HL-60 (cell line): ENCODE measurements around the gene STPG2.
"Not testable (repeated sequence)": the region's sequence is repeated elsewhere in the genome, so short reads cannot be mapped to it uniquely, and the experiment has no call there.

Source experiments
- CTCF ChIP-seq: IDR thresholded peaks from one replicate; pipeline ENCODE4 v1.5.1; 2011; ENCODE audit warnings: low read length, control low read depth, inconsistent platforms; ENCODE audit not compliant: insufficient read depth
- GABPA ChIP-seq: IDR thresholded peaks from 2 replicates; pipeline ENCODE4 v1.6.1; 2012; ENCODE audit warnings: low read depth
- POLR2AphosphoS5 ChIP-seq: IDR thresholded peaks from 2 replicates; pipeline ENCODE4 v1.6.1; 2012; ENCODE audit warnings: low read depth

DNA sequence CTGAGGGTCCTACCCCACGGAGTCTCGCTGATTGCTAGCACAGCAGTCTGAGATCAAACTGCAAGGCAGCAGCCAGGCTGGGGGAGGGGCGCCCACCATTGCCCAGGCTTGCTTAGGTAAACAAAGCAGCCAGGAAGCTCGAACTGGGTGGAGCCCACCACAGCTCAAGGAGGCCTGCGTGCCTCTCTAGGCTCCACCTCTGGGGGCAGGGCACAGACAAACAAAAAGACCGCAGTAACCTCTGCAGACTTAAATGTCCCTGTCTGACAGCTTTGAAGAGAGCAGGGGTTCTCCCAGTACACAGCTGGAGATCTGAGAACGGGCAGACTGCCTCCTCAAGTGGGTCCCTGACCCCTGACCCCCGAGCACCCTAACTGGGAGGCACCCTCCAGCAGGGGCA lies 509.4 kb downstream of the STPG2 start:
- TF ChIP-seq CTCF, POLR2AphosphoS5, GABPA: not testable (repeated sequence)
